Stimulated activated CD4-positive, alpha-beta T cell treated with anti-CD3 and anti-CD28 coated beads, Interleukin-1b, Interleukin-23, amount 100 ng/mL, for 24 hours (primary cell): ENCODE results near the gene ITPK1.

Source experiments
- DNase-seq, 4 experiments: peaks; one replicate each; pipeline ENCODE4 v3.0.0-alpha.2; 2020; ENCODE audit warnings: low read depth in 4 of 4, low spot score in 1 of 4

ITPK1 gene

DNA sequence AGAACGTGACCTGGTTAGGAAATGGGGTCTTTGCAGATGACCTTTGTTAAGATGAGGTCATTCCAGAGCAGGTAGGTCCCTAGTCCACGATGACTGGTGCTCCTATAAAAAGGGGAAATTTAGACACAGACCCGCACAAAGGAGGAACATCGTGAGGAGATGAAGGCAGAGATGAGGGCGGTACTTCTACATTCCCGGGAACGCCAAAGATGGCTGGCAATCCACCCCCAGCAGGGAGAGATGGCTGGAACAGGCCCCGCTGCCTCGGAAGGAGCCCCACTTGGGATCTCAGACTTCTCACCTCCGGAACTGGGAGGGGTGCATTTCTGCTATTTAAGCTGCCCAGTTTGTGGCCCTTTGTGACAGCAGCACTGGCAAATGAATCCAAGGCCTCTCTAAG, 85.0 kb downstream of the ITPK1 start:
- DNase-seq, result no peak

DNA sequence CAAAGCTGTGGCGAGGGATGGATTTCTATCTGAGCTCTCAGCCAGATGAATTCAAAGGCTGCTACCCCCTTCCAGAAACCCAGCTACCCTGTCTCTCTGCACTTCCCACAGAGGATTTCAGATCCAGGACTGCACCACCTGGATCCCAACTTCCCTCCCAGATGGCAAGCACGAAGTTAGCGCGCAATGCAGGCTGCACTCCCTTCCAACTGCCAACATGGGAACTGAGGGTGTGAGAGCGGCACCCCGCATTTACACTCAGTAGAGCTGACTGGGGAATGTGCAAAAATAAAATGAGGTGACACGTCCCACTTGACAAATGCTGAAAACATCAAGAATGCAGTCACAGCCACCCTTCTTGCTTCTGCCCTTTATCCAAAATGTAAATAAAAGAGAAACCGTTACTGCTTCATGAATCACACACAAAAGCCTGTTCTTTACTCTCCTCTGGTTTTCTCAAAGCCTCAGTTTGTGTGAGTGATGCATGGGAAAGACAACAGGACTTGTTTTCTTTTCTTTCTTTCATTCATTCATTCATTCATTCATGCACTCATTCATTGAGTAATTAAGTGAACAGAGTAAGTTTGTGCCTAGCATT, 85.7 kb downstream of the ITPK1 start:
- no peak for DNase-seq

DNA sequence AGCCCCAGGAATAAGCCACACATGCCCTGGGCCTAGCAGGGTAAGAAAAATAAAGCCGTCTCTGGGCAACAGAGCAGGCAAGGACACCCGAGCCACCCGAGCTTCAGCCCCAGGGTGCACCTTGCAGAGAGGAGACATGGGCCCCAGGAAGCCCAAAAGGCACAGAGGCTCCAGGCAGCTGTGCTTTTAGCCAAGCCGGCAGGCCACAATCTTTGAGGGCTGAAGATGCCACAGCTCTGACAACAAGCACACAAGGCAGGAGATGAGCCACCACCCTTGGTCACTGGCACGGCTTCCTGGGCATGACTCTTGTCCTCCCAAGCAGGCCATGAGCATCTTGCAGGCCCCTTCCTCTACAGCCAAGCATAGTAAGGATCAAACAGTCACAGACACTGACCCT, 86.3 kb downstream of the ITPK1 start:
- DNase-seq, result no peak

DNA sequence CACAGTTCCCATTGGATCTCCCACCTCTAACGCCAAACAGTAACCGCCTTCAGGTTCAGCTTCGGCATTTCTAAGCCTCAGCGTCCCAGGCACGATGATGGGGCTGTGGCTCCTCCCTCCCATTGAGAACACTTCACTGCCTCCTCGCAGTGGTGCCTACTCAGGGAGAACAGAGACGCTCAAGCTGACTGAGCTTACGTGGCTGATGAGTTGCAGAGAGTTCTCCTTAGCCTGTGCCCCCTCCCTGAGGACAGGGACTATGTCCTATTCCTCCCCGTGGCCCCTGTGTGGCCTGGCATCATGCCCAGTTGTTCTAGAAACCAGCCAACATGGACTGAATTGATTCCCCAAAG, 87.0 kb downstream of the ITPK1 start:
- no peak for DNase-seq

DNA sequence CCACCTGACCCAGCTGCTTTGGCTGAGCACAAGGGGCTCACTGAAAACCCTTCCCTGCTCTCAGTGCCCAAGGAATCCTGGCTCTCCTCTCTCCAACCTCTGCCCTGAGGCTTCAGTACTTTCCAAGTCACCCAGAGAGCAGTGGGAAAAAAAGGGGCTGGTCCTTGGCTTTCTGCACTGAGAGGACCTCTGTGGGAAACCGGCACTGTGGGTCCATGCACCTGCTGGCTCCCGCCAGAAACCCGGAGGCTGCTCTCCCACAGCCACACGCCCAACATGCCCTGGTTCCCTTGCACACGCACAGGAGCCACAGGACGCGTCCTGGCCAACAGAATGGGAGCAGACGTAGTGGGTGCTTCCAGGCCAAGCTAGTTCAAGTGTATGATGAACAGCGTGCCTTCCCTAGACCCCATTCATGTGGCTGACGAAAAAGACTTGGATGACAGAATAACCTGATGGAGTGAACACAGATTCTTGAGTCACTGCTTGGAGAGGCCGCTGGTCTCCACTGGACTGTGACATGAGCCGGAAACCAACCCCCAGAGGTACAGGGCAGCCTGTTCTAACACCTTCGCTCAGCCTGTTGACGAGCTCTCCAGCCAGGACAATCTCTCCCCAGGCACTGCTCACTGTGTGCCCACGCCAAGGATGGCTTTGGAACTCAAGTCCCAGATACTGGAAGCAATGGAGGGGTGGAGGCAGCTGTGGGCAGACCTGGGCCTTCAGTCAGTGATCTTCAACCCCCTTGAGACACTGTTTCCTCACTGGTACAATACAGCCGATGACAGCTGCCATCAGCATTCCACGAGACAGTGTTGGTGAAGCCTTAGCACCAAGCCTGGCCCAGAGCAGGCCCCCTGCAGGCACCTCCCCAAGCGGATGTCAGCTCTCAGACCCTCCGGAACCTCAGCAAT, 87.7 kb downstream of the ITPK1 start:
- no peak for DNase-seq

DNA sequence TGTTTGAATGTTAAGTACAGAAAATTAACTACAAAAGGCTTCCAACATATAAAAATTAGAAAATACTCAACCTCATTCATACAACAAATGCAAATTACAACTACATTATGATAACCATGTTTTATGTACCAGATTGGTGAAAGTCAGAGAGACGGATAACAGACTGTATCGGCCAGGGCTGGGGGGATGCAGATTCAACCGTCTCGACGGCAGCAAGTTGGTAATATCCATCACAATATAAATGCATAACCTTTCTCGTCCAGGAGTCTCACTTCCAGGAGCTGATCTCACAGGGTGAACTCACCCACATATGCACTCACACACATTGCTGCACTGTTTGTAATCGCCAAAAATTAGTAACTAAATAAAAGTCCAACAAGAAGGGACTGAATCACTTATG, 89.4 kb downstream of the ITPK1 start:
- DNase-seq, result no peak

DNA sequence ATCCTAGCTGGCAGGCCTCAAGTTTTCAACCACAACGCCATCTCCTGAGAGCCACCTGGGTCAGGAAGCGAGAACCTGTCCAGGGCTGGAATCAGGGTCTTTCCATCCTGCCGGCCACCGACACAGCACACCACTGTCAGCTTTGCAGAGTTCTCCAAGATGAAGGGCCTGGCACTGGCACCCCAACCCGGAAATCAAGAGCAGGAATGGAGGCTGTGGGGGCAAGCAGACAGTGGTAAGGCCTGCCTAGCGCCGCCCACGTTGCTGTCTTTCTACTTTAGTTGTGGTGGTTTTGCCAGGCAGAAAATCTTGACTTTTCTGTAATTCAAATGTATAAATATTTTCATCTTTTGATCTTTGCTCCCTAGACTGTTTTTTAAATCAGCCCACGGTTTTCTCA, 90.7 kb downstream of the ITPK1 start:
- DNase-seq, result no peak

DNA sequence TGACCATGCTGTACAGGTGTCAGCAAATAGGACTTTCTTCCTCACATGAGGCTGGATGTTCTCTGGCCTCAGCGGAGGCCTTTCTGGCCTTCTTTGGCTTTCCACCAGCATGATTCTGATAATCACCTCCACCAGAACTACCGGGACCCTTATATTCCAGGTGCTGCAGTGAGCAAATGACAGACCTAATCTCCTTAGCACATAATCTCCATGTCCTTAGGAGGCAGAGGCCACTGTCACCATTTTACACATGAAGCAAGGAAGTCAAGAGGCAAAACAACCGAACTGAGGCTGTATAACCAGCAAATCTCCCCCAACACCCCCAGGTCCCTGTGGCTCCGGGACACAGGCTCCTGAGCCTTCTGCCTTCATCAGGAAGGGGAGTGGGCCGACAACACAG, 91.2 kb downstream of the ITPK1 start:
- DNase-seq, result no peak

DNA sequence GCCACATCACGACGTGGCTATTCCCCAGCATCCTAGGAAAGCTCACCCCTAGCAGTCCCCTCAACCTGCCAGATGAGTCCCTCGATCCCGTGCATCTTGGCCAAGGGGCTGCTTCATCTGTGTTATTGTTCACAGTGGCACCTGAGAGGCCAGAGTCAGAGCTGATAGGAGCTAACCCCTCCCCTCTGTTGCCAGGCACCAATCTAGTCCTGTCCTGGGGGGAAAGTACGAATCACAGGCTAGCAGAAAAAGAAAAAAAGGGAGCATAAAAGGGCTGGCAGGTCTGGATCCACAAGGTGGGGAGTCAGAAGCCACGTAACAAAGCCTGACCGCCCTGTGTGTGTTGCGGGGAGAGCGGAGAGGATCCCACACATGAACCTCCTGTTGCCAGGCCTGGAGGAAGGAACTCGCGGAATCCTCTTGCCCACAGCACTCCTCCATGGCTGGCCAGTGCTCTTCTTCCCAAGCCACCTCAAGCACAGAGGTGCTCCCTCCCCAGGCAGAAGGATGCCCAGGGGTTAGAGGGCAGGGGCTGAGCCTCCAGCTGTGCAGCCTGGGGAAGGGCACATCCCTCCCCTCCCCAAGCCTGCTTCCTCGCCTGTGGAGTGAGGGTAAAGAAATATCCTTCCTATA, 91.8 kb downstream of the ITPK1 start:
- DNase-seq, result no peak

DNA sequence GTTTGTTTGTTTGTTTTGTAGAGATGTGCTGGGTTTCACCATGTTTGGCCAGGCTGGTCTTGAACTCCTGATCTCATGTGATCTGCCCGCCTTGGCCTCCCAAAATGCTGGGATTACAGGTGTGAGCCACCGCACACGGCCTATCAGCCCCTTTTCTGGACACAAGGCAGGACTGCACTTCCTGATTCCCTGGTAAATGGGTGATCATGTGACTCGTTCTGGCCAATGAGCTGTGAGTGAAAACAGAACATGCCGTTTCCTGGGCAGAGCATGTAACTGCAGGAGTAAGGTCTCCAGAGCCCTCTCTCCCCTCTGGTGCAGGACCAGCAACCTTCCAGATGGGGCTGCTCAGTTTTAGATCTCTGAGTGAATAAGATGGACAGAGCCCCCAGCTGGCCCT, 92.7 kb downstream of the ITPK1 start:
- no peak for DNase-seq

DNA sequence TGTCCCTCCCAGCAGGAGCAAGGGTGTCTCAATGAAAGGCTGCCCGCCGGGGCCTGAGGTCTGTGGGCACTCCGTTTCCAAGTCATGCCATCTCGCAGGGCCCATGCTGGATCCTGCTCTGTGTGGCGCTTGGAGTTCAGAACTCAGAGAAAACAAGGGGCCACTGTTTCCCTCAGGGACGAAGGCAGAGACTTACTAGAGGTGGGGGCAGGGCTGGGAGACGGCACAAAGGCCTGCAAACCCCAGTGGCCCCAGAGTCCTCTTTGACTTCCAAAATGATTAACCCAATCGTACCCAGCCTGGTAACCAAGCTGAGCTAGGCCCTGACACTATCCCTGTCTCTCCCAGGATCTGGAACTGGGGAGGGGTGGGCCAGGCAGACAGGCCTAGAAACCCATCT, 95.8 kb downstream of the ITPK1 start:
- DNase-seq, result no peak

DNA sequence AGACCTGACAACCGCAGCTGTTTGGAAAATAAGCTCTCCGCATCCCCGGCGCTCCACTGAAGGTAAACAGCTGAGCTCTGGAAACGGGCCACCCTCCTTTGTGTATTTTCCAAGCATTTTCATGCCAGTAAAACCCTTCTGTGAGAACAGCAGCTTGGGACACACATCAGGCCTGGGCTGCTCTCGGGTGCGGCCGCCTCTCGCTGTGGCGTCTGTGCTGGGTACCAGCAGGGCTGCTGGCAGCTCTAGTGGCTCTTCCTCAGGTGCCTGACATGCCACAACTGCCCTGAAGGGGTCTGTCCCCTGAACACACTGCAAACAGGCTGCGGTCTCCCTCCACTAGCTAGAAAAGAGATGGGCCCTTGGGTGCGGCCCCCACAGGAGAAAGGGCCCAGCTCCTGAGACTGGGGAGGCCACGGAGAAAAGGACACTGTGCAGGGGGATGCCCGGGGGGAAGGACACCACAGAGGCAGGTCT, 96.3 kb downstream of the ITPK1 start:
- DNase-seq, result no peak

DNA sequence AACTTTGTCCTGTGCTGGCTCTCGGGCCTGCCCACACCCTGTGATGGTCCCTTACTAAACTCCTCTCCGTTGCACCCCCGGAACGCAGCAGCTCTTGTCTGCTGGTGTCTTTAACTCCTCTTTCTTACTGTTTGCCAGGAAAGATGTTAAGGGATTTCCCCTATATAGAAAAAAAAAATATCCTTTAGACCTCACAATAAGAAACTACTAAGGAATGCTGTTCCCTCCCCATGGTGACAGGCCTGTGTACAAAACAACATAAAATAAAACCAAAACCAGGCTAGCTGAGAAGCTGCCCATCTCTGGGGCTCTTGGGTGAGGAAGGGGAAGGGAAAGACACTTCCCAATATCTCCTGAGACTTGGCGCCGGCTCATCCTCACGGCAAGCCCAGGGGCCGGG, 97.4 kb downstream of the ITPK1 start:
- no peak for DNase-seq

DNA sequence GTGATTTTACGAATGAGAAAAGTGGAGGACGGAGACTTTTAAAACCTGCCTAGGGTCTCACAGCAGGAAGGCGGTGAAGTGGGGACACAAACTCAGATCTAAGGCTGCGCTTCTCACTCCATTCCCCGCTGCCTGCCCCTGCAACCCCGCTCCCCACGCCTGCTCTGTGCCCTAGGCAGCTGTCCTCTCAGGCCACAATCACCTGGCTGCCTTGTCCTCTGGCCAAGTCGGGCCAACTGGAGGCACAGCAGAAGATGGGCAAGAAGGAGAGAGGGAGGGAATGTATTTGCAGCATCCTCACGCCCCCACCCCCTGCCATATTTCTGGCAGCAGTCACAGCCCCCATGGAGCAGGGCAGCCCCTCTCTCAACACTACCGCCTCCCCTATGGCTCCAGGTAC, 97.8 kb downstream of the ITPK1 start:
- no peak for DNase-seq

DNA sequence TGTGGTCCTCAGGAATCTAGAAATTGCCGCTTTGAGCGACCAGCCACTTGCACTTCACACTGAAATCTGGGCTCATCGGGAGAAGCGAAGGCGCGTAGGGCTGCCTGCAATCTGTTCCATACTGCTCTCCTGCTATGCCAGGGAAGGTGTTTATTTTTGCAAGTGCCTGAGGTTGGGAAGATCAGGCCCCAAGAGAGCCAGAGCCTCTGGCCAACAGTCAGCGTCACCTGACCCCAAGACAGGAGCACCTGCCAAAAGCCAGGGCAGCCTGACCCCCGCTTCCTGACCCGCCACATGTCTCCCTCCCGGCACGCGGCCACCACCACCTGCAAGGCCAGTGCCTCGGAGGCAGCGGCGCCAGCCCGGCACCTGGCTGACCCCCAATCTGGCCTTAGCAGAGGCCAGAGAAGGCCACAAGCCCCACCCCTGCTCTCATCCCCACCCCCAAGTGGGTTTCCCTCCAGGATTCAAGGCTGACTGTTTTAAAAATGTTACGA, 98.4 kb downstream of the ITPK1 start:
- DNase-seq, result no peak

DNA sequence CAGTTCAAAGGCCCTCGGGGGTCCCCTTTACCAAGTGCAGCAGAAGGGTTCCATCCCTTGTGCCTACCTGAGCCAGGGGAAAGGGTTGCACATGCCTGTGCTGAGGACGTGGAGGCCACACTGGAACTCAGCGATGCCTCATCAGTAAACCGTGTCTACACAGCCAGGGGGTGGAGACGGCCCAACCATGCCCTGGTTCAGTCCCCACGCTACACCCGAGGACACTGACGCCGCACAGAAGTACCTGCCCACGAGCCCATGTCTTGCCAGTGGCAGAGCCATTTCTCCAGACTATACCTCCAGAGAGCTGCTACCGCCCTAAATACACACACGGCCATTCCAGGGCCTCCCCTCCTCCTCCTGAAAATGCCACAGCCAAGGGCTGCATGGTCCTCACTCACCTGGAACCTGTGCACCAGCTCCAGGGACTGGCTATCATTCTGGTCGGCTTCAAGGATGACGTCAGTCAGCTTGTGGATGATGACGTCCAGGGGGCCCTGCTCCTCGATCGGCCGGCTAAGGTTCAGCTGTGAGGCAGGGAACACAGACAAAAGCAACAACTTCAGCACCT, 99.4 kb downstream of the ITPK1 start:
- no peak for DNase-seq

DNA sequence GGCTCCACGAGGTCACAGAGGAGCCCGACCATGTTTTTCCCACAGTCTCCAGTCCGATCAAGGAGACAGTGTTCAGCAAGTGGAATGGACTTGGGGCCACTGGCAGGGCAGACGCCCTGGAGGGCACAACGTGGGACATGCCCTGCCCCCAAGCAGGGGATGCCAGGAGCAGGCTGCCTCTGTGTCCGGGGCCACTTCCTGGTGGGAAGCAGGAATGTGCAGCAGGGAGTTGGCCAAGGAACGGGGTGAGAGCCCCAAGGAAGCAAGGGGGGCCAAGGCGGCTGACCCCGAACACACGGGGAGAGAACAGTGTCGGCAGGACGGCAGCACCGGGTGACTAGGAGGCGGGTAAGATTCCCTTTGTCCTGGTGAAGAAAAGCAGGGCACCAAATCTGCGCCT, 100.2 kb downstream of the ITPK1 start:
- DNase-seq, result no peak

DNA sequence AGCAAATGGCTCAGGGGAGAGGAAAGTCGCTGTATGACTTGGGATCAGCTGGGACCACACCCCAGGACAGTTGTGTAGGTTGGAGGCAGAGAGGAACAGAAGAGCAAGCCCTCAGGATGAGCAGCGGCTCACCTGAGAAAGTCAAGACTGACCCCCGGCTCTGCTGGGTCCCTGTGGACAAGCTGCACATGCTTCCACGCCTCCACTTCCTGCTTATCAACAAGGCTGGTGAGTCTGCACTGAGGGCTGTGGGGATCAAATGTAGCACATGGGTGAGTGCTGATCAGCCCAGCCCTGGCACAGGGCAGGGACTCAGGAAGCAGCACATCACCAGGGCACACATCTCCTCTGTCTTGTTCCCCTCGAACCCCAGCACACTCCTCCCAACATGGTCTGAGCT, 100.7 kb downstream of the ITPK1 start:
- DNase-seq, result no peak

DNA sequence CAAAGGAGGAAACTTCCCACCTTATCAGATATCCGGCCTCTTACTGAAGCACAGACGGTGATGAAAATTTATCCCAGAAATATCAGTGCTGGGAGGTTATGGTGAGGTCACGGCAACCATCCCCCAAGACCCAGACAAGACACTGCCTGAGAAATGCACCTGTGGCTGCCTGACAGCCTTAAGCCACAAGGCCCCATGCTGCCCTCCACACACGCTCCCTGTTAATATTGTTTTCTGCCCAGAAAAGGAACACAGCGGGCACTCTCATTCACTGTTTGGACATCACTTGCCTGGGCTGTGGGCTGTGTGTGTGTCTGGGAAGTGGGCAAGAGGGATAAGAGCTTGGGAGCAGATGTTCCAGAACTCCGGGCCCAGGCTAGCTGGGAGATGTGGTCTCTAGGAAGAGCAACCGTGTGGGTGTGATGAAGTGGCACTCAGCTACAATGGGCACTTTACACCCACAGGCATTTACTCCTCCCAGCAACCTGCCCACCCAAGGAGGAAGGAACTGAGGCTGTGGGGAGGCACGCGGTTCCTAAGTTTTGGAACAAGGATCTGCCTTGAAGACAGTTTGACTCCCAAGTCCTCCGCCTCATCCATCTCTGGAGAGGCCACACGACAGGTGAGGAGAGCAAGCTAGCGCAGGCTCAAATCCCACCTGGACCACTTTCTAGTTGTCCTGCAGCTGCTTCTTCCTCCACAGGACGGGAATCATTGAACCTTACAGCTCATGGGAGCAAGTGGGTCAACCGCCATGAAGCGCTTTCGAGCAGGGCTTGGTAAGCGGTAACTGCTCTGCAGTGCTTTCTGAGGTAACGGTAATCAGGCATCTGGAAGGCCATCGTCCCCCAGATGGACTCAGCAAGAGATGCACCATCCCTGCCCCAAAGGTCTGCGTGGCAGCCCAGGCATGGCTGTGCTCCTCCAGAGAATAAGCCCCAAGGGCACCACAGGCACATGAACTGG, 101.4 kb downstream of the ITPK1 start:
- no peak for DNase-seq

DNA sequence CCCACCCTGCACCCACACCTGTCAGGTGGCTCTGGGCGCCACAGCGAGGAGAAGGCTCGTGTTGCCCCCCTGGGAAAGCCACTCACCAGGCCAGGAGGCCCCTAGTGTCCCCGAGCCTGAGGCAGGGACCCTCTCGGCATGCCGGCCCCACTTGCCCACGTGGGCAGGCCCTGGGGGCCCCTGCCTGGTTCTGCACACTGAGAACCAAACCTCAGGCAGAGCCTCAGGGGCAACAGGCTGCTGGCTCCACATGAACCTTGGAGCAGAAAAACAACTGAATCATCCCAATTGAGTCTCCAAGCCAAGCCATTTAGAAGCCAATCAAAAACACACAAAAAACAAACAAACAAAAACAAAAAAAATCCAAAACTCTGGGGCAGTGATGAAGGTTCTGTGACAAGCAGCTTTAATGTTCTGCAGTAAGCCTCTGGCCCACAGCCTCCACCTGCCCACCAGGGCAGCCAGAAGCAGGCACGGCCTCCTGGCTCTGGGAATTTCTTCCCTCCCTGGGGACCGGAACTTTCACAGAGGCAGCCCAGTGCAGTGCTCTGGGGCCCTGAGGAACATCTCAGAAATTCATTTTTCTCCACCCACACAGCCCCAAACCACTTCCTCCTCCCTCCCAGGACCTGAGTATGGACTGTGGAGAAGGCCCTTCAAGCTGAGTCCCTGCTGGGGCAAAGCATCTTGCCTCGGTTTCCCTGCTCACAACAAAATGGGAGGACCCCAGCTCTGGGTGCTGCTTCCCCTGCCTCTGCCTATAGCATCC, 102.6 kb downstream of the ITPK1 start:
- no peak for DNase-seq
